Neural crest cell (in vitro differentiated cells): ENCODE results near the gene RTP3. TPM values are rescaled to one million over a fixed set of nuclear protein-coding genes. Genes with fewer than 3 reads are reported as not detected.
"Not testable (repeated sequence)": the region's sequence is repeated elsewhere in the genome, so short reads cannot be mapped to it uniquely, and the experiment has no call there.

Experiments
- DNase-seq: peaks from one replicate; pipeline ENCODE4 v3.0.0; 2021; ENCODE audit warnings: low read depth, mixed read lengths, low spot score
- H3K27ac Mint-ChIP-seq: one replicate; pipeline ENCODE4 v1.8.0; 2021; ENCODE audit warnings: mild to moderate bottlenecking, mixed read lengths; ENCODE audit not compliant: unreplicated experiment
- H3K27me3 Mint-ChIP-seq: 2 replicates; pipeline ENCODE4 v1.8.0; 2021; ENCODE audit warnings: low read depth, mild to moderate bottlenecking, mixed read lengths
- H3K36me3 Mint-ChIP-seq: 2 replicates; pipeline ENCODE4 v1.8.0; 2021; ENCODE audit warnings: low read depth, mild to moderate bottlenecking, mixed read lengths
- H3K4me1 Mint-ChIP-seq: 2 replicates; pipeline ENCODE4 v1.8.0; 2021; ENCODE audit warnings: mixed read lengths
- H3K4me3 Mint-ChIP-seq: one replicate; pipeline ENCODE4 v1.8.0; 2021; ENCODE audit warnings: mild to moderate bottlenecking, mixed read lengths
- H3K9me3 Mint-ChIP-seq: 2 replicates; pipeline ENCODE4 v1.8.0; 2021; ENCODE audit warnings: mixed read lengths
- CTCF ChIP-seq: fragments of 200-600 bp; sonication (generic); conservative IDR thresholded peaks from 2 replicates; pipeline ENCODE4 v1.5.0; 2021; ENCODE audit warnings: antibody characterized with exemption, mild to moderate bottlenecking
- total RNA-seq: library from RNA; stranded (reverse); gene quantifications from 2 replicates; pipeline ENCODE4 v1.2.1, GENCODE V29; 2021

Gene RTP3
- total RNA-seq, 1 donor from 2014 or later: not detected

- no peak for TF ChIP-seq CTCF
These were observed 23.3 kb downstream of the RTP3 start for GRCh38 chr3:46521096-46521495.

GRCh38 chr3:46522201-46522600, 24.4 kb downstream of the RTP3 start:
- H3K4me3 Mint-ChIP-seq, H3K27ac Mint-ChIP-seq, DNase-seq, H3K36me3 Mint-ChIP-seq, H3K4me1 Mint-ChIP-seq, H3K27me3 Mint-ChIP-seq, H3K9me3 Mint-ChIP-seq: not testable (repeated sequence)

More at GRCh38 chr3:46521096-46521495, 23.3 kb downstream of the RTP3 start:
- H3K4me1 Mint-ChIP-seq: no peaks in the 10 kb centered on the region
- no peak for DNase-seq
- no peaks in the 10 kb centered on the region for H3K36me3 Mint-ChIP-seq
- peaks cover 3% of the 10 kb centered on the region for H3K27me3 Mint-ChIP-seq
- no peak overlapping the region for H3K27ac Mint-ChIP-seq
- no peak overlapping the region for H3K4me3 Mint-ChIP-seq
- no peaks in the 10 kb centered on the region for H3K9me3 Mint-ChIP-seq

- no peaks in the 10 kb centered on the region for H3K36me3 Mint-ChIP-seq
- no peak for DNase-seq
These were observed 25.8 kb downstream of the RTP3 start for GRCh38 chr3:46523556-46523955.

GRCh38 chr3:46524008-46524407, 26.2 kb downstream of the RTP3 start:
- H3K4me1 Mint-ChIP-seq: no peaks in the 10 kb centered on the region
- no peak overlapping the region for H3K4me3 Mint-ChIP-seq
- no peak for DNase-seq
- no peak for TF ChIP-seq CTCF
- no peaks in the 10 kb centered on the region for H3K9me3 Mint-ChIP-seq
- H3K27ac Mint-ChIP-seq: no peak overlapping the region
- peaks cover 3% of the 10 kb centered on the region for H3K27me3 Mint-ChIP-seq
- H3K36me3 Mint-ChIP-seq: no peaks in the 10 kb centered on the region

More at GRCh38 chr3:46523556-46523955, 25.8 kb downstream of the RTP3 start:
- Mint-ChIP-seq H3K27ac (no peak overlapping the region), H3K9me3 (no peaks in the 10 kb centered on the region), H3K4me3 (no peak overlapping the region), H3K27me3 (peaks cover 3% of the 10 kb centered on the region), H3K4me1 (no peaks in the 10 kb centered on the region)
- no peak for TF ChIP-seq CTCF

- H3K4me1 Mint-ChIP-seq: no peaks in the 10 kb centered on the region
- no peak for DNase-seq
- no peaks in the 10 kb centered on the region for H3K9me3 Mint-ChIP-seq
- H3K27ac Mint-ChIP-seq: no peak overlapping the region
- H3K27me3 Mint-ChIP-seq: peaks cover 3% of the 10 kb centered on the region
- no peak for TF ChIP-seq CTCF
- H3K4me3 Mint-ChIP-seq: no peak overlapping the region
- H3K36me3 Mint-ChIP-seq: no peaks in the 10 kb centered on the region
These were observed 27.1 kb downstream of the RTP3 start for GRCh38 chr3:46524832-46525231.

- Mint-ChIP-seq H3K27ac (no peak overlapping the region), H3K27me3 (peaks cover 18% of the 10 kb centered on the region), H3K9me3 (no peaks in the 10 kb centered on the region), H3K36me3 (no peaks in the 10 kb centered on the region), H3K4me3 (no peak overlapping the region), H3K4me1 (no peaks in the 10 kb centered on the region)
- no peak for TF ChIP-seq CTCF
- DNase-seq: no peak
These were observed 29.5 kb downstream of the RTP3 start for GRCh38 chr3:46527239-46527638.
